Right lobe of liver (tissue), 6 donors: ENCODE results near the gene UMPS. TPM values are rescaled to one million over a fixed set of nuclear protein-coding genes. Genes with fewer than 3 reads are reported as not detected.

Experiments
- ATAC-seq, 4 donors: fragments of 200-7000 bp; cut with Tn5 transposase; one replicate each; pipeline ENCODE4 v1.9.1; 2020; ENCODE audit warnings: mild to moderate bottlenecking in 4 of 4, moderate library complexity in 4 of 4
- DNase-seq, 3 donors: peaks; one replicate each; pipeline ENCODE4 v3.0.0-alpha.2; 2020
- H3K27ac ChIP-seq, 3 donors: fragments of 200-600 bp; one replicate each; pipeline ENCODE4 v1.8.0; 2022
- H3K27me3 ChIP-seq, 2 donors: fragments of 200-600 bp; one replicate each; pipeline ENCODE4 v1.8.0; 2022
- H3K36me3 ChIP-seq, 4 donors: fragments of 200-600 bp; sonication (generic) in 1 of 4; one replicate each; pipeline versions ENCODE4 v1.5.1 to v1.8.0; 2017 to 2022; ENCODE audit warnings: control low read depth in 1 of 4
- H3K4me1 ChIP-seq, 4 donors: fragments of 200-600 bp; sonication (generic) in 1 of 4; one replicate each; pipeline versions ENCODE4 v1.5.1 to v1.8.0; 2017 to 2022; ENCODE audit warnings: control low read depth in 1 of 4
- H3K4me3 ChIP-seq, 3 donors: fragments of 200-600 bp; one replicate each; pipeline ENCODE4 v1.8.0; 2022
- H3K9me3 ChIP-seq, 4 donors: fragments of 200-600 bp; sonication (generic) in 1 of 4; one replicate each; pipeline versions ENCODE4 v1.5.1 to v1.8.0; 2017 to 2022; ENCODE audit warnings: control low read depth in 1 of 4
- CTCF ChIP-seq, 4 donors: fragments of 200-600 bp in 3 of 4; fragments of 450-650 bp in 1 of 4; IDR thresholded peaks; one replicate each; pipeline versions ENCODE4 v1.5.1 to v1.8.0; 2016 to 2022; ENCODE audit warnings: antibody characterized with exemption in 4 of 4, mild to moderate bottlenecking in 2 of 4
- POLR2A ChIP-seq: fragments of 450-650 bp; IDR thresholded peaks from one replicate; pipeline ENCODE4 v1.6.1; 2017; ENCODE audit warnings: antibody characterized with exemption, mild to moderate bottlenecking
- WGBS: methylation state at CpG from one replicate; pipeline ENCODE4 v1.1.6; 2018; ENCODE audit warnings: low coverage, low lambda C conversion rate; ENCODE audit not compliant: insufficient coverage; ENCODE audit errors: missing lambda C conversion rate; 5-methylcytosine and 5-hydroxymethylcytosine counted together
- intact Hi-C, 2 donors: fragments of 100-400 bp; cut with DNase I; formaldehyde crosslinking; loops; one replicate each; pipeline versions ENCODE4 v1.11.2 to v1.14.1; 2022
- total RNA-seq, 6 experiments: library from RNA; depleted of rRNA in 2 of 6; stranded (reverse); fragments of >200 nt in 2 of 6; fragmentation: NEBNext Ultra II Directional in 3 of 6; extraction: Animal tissue kit (Norgen Biotek cat#: 25700) in 3 of 6; gene quantifications; one replicate each; pipeline versions ENCODE4 v1.1.0 to v1.2.4, GENCODE V29; 2016 to 2023
- donor health status: DM: no; HTN: yes; CAD: no.
- donor health status: DM: no; HTN: no; CAD: no.
- donor health status: DM: no; HTN: no; CAD: no.
- donor health status: DM: no; HTN: yes; CAD: no.
- donor health status: DM: no; HTN: yes; CAD: no.

UMPS gene
- total RNA-seq, 6 experiments from 2014 or later = 17.5 to 29.9 (median 25.5) TPM

- ATAC-seq (no peak), DNase-seq (no peak)
- TF ChIP-seq POLR2A (no peak), CTCF (IDR thresholded peaks at IDR 0.05) (no peak)
- H3K9me3 ChIP-seq = no peaks in the 10 kb centered on the region
- intact Hi-C loops = no loop called here
- H3K27ac ChIP-seq = peak overlapping the region in 1 of 3 donors; percentile 73
- peaks cover 0 to 17% (median 3%) of the 10 kb centered on the region in 4 donors for H3K4me1 ChIP-seq
- WGBS = 45% methylated on average over 3 of the region's 3 CpGs
- no peaks in the 10 kb centered on the region for H3K27me3 ChIP-seq
- H3K4me3 ChIP-seq = no peak overlapping the region
- no peaks in the 10 kb centered on the region for H3K36me3 ChIP-seq
Observed at GRCh38 chr3:124691599-124691998, 38.7 kb upstream of the UMPS start.

- Histone ChIP-seq H3K27me3 (no peaks in the 10 kb centered on the region), H3K4me3 (no peak overlapping the region), H3K9me3 (no peaks in the 10 kb centered on the region), H3K36me3 (no peaks in the 10 kb centered on the region), H3K27ac (no peak overlapping the region), H3K4me1 (peaks cover 0 to 25% (median 9%) of the 10 kb centered on the region in 4 donors)
- TF ChIP-seq POLR2A (no peak), CTCF (IDR thresholded peaks at IDR 0.05) (no peak)
- DNase-seq (no peak), ATAC-seq (no peak)
- intact Hi-C loops = no loop called here
- no CpG with 5 or more reads among the region's 5 CpGs for WGBS
Observed at GRCh38 chr3:124694486-124694885, 35.8 kb upstream of the UMPS start.

DNA sequence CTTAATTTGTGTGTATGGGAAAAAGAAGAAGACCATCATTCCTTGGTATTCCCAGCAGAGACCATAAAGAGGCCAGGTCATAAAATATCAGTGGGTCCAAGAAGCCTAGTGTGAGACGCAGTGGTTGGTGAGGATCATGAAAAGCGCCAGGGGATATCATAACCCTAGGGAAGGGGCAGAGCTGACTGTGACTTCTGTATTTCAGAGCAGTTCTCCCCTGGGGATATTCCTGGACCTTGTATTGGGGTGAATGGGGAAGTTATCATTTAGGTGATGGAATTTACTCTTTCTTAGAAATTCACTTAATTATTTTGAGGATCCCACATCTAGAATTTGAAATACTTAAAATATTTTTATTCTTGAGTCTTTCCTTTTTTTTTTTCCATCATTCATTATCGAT is 34.9 kb upstream of the UMPS start:
- Histone ChIP-seq H3K9me3 (no peaks in the 10 kb centered on the region), H3K27me3 (no peaks in the 10 kb centered on the region), H3K4me3 (no peak overlapping the region), H3K27ac (no peak overlapping the region), H3K36me3 (no peaks in the 10 kb centered on the region), H3K4me1 (peaks cover 0 to 18% (median 6%) of the 10 kb centered on the region in 4 donors)
- intact Hi-C loops = no loop called here
- 90% methylated on average over 3 of the region's 3 CpGs for WGBS
- no peak for ATAC-seq
- DNase-seq = no peak
- TF ChIP-seq CTCF (IDR thresholded peaks at IDR 0.05) (no peak), POLR2A (no peak)

DNA sequence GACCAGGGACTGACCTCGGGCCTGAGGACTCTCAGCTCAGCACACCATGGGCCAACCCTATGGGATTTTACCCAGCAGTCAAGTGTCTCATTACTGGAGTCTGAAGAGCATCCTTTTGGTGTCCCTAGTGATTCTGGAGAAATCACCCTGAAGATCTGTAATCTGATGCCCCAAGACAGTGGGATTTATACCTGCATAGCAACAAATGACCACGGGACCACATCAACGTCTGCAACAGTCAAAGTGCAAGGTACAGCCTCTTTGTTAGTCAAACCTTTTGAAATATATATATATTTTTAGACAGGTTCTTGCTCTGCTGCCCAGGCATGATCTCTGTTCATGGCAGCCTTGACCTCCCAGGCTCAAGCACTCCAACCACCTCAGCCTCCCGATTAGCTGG is 34.2 kb upstream of the UMPS start:
- ATAC-seq (no peak), DNase-seq (no peak)
- whole genome bisulfite sequencing = 88% methylated on average over 2 of the region's 4 CpGs
- no peak overlapping the region for H3K27ac ChIP-seq
- peaks cover 0 to 18% (median 6%) of the 10 kb centered on the region in 4 donors for H3K4me1 ChIP-seq
- no peaks in the 10 kb centered on the region for H3K27me3 ChIP-seq
- no peak overlapping the region for H3K4me3 ChIP-seq
- TF ChIP-seq CTCF (IDR thresholded peaks at IDR 0.05) = no peak
- TF ChIP-seq POLR2A = no peak
- intact Hi-C loops = no loop called here
- H3K36me3 ChIP-seq = no peaks in the 10 kb centered on the region
- H3K9me3 ChIP-seq = no peaks in the 10 kb centered on the region

DNA sequence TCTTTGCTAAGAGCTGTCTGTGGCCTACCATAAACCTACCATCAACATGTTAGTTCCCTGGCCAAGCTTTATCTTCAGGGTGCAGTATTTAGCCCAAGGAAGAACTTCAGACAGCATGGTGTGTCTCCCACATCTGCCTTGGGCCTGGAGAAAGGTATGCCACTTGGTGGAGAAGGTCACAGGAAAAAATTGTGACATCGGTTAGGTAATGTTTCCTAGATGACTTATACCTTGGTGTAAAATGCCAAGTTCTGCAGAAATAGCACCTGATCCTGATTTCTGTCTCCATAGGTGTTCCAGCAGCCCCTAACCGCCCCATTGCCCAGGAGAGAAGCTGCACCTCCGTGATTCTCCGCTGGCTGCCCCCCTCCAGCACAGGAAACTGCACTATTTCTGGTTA is 33.0 kb upstream of the UMPS start:
- DNase-seq = no peak
- Histone ChIP-seq H3K4me3 (no peak overlapping the region), H3K27ac (peak overlapping the region in 1 of 3 donors; percentile 94), H3K36me3 (no peaks in the 10 kb centered on the region), H3K9me3 (no peaks in the 10 kb centered on the region), H3K27me3 (no peaks in the 10 kb centered on the region), H3K4me1 (peaks cover 0 to 23% (median 6%) of the 10 kb centered on the region in 4 donors)
- no peak for TF ChIP-seq CTCF (IDR thresholded peaks at IDR 0.05)
- TF ChIP-seq POLR2A = no peak
- no peak for ATAC-seq
- WGBS = 91% methylated on average over 4 of the region's 4 CpGs
- intact Hi-C loops = no loop called here
